Fibroblast of peridontal ligament (primary cell): Measurements from ENCODE around the gene SPDYE6.
"Not testable (repeated sequence)": the region's sequence is repeated elsewhere in the genome, so short reads cannot be mapped to it uniquely, and the experiment has no call there.

ENCODE experiments used
- DNase-seq: peaks from one replicate; pipeline ENCODE4 v3.0.0-alpha.2; 2010; ENCODE audit errors: extremely low read depth

SPDYE6 gene

DNA sequence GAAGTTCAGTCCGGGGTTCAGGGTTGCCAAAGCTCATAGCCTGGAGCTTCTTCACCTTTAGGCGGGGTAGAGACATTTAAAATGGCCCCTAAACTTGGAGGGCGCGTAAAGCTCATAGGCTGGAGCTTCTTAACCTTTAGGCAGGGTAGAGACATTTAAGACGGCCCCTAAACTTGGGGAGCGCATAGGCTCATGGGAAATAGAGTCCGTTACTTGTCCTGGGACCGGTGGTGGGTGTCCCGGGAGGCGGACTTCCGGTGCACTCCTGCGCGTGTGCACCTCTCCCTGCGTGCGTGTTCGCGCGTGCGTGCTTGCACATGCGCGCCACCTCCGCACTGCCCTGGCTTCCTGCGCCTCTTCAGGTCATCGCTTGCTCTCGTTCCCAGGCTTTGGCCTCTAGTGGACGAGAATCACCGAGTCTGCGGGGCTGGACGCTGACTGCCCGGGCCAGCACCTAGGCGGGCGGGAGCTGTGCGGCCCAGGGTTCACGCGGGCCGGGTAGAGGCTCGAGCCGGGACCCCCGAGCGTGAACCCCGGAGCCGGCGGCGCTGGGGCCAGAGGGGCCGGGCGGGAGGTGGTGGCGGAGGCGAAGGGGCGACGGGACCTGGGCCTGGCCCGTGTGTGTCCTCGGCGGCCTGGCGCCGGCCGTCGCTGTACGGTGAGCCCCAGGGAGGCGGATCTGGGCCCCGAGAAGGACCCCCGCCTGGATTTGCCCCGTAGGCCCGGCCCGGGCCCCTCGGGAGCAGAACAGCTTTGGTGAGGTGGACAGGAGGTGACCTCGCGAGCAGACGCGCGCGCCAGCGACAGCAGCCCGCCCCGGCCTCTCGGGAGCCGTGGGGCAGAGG is 7.5 kb upstream of the SPDYE6 start:
- peak; percentile 98 for DNase-seq

DNA sequence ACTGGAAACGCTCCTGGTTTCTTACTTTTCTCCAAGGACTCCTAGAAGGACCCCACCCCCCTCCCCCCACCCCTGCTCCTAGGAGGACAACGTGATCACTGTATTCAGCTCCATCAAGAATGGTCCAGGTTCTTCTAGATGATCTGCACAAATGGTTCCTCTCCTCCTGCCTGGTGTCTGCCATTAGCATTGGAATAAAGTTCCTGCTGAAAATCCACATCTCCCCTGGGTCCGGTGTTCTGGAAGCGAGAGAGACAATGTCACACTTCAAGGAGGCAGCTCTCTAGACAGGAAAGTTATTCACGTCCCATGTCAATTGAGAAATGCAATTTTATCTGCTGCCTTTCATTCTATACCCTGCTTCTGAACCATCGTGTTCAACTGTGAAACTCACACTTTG is 9.3 kb downstream of the SPDYE6 start:
- DNase-seq = not testable (repeated sequence)

DNA sequence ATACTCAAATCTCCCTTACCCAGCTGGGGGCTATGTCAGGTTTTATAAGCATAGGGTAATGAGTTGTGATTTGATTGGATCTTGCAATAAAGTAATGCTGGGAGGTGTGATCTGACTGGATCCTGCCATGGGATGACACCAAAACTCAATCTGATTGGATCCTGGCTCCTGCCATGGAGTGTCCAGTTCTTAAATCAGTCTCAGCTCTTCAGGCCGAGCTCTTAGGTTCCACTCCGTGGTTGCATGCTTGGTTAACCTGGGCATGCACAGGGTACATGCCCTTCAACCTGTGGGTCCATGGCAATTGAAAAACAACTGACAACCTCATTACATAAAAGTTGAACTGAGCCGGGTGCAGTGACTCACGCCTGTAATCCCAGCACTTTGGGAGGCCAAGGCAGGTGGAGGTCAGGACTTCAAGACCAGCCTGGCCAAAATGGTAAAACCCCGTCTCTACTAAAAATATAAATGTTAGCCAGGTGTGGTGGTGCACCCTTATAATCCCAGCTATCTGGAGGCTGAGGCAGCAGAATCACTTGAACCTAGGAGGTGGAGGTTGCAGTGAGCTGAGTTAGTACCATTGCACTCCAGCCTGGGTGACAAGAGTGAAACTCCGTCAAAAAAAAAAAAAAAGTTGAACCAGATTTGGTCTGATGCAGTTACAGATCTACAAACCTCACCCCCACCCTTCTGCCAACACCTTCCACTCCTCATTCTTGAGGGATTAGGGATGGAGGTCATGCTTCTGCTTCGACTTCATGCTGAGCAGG is 15.5 kb downstream of the SPDYE6 start:
- DNase-seq = not testable (repeated sequence)

DNA sequence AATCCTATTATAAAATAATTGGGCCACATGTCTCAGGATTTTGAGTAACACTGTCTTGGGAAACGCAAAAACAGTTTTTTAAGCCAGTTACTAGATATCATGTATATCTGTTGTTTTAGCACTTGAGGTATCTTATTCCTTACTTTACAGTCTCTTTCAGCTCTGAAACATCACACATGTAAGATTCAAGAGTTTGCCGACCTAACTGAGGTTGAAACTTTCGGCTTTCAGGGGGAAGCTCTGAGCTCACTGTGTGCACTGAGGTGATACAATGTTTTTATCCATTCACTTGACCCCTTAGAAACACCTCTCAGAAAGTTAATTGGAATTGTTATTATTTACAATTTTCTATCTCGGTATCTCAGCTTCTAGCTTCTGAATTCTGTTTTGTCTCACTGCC is 18.8 kb downstream of the SPDYE6 start:
- not testable (repeated sequence) for DNase-seq

DNA sequence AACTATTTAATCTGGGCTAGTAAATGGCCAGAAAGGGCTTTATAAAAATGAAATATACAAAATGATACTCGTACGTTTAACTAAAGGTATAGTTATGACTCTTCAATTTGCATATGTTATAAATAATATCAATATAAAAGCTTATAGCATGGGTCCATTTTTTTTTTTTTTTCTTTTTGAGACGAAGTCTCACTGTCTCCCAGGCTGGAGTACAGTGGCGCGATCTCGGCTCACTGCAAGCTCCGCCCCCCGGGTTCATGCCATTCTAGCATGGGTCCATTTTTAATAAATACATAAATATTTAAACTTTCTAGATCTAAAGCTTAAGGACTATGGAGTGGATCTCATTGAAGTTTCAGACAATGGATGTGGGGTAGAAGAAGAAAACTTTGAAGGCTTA is 19.2 kb downstream of the SPDYE6 start:
- DNase-seq = not testable (repeated sequence)

DNA sequence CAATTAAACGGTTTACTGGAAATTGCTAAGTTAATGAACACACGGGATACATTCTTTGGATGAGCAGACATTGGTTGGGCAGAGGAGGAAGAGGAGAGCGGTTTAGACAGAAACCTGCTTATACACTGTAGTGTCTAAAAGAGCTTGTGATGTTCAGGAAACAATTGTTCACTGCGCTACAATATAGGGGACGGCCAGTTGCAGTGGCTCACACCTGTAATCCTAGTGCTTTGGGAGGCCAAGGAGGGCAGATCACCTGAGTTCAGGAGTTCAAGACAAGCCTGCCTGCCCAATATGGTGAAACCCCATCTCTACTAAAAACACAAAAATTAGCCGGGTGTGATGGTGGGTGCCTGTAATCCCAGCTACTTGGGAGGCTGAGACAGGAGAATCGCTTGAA is 20.7 kb downstream of the SPDYE6 start:
- not testable (repeated sequence) for DNase-seq

DNA sequence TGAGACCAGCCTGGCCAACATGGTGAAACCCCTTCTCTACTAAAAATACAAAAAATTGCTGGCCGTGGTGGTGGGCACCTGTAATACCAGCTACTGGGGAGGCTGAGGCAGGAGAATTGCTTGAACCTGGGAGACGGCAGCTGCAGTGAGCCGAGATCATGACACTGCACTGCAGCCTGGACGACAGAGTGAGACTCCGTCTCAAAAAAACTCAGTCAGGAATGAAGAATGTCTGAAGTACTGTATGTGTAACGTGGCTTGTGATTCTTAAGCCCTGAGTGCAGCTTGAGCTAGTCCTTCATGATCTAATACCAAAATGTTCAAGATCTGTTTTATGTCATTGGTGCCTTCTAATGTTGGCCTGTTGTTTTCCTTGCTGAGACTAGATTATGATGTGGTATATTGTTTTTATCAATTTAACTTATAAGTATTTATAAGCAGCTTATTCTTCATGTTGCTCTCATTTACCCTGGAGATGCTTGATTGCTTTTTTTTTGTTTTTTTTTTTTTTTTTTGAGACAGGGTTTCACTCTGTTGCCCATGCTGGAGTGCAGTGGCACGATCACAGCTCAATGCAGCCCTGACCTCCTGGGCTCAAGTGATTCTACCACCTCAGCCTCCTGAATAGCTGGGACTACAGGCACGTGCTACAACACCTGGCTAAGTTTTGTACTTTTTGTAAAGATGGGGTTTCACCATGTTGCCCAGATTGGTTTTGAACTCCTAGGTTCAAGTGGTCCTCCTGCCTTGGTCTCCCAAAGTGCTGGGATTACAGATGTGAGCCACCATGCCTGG is 25.4 kb downstream of the SPDYE6 start:
- DNase-seq = not testable (repeated sequence)

DNA sequence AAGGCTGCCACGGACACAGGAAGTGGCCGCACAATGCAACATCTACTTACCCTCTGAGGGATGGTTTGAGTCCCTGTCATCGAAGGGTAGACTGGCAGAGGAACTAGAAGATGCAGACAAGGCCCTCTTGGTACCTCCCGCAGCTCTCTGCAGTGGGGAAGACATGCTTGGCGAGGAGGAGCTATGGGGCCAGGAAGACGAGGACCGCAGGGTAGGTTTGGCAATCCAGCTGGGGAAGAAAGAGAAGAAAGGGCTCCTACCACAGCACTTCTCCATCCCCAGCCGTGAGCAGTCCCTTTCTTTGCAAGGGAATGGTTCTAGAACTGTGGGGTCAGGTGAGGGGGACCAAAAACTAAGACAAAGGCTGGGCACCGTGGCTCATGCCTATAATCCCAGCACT is 26.9 kb downstream of the SPDYE6 start:
- DNase-seq = not testable (repeated sequence)

DNA sequence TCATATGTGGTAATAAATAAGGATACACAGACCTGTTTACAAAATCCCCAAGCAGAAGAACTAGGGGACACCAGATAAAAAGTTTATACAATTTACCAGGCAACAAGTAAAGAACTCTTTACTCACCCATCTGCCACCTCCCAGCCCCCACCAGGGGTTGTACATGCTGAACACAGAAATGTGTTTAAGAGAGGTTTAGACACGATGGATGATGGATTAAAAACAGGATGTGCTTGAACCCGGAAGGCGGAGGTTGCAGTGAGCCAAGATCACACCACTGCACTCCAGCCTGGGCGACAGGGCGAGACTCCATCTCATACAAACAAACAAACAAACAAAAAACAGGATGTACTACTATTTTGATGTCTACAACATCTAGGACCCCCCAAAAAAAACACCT is 27.4 kb downstream of the SPDYE6 start:
- DNase-seq = not testable (repeated sequence)

DNA sequence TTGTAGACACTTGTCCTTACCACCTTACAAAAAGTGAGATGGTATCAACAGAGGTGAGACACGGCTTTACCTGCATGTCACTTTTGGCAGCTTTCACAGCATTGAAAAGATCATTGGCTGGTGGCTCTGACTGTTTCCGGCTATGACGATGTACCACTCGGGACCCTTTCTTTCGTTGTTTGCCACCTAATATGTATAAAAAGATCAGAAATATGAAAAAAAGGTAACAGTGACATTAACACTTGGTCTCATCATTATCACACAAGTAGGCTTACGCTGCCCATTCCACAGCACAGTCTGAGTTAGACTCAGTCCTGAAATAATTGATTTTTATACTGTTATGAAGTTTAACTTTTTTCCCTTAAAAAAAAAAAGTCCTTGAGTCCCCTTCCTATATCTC is 29.1 kb downstream of the SPDYE6 start:
- not testable (repeated sequence) for DNase-seq

DNA sequence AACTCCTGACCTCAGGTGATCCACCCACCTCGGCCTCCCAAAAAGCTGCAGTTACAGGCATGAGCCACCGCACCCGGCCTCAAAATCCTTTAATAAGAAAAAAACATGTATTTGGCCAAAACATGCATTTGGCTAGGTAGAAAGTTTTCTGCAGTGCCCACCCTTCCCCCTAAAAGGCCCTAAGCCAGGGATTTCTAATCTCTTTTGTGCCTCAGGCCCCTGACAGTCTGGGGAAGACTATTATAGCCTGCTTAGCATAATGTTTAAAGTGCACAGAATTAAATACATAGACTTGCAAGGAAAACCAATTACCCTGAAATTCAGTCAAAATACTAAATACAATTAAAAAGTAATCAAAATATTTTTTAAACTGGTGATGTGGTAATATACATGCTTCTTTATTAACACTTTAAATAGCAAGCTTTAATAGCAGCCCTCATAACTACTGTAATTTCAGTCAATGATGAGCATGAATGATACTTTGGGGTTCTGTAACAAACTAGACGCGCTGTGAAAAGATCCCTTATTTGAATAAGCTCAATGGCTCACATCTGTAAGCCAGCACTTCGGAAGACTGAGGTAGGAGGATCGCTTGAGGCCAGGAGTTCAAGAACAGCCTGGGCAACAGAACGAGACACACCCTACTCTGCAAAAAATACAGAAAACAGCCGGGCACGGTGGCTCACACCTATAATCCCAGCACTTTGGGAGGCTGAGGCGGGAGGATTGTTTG is 29.9 kb downstream of the SPDYE6 start:
- no peak for DNase-seq

DNA sequence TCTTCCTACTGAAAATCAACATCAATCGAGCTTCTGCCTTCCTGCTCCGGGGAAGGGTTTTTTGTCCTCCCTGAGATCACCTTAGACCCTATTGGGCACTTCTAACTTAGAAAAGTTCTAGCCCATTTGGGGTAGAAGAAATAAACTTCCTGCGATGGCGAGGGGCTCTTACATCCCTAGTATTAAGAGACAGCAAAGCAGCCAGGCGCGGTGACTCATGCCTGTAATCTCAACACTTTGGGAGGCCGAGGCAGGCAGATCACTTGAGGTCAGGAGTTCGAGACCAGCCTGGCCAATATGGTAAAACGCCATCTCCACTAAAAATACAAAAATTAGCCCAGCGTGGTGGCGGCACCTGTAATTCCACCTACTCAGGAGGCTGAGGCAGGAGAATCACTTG is 31.1 kb downstream of the SPDYE6 start:
- DNase-seq = not testable (repeated sequence)

DNA sequence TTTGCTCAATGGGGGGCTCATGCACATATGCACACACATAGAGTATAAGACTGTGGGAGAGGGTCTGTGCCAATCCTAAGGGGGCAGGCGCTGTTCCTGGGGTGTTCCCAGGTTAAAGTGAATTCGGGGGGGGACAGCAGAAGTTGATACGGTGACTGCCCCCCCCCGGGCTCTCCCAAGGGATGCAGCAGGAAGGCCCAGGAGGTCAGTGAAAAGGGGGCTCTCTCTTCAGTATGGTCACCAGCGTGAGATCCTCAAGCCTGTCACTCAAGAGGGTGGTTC is 32.4 kb downstream of the SPDYE6 start:
- DNase-seq = no peak

DNA sequence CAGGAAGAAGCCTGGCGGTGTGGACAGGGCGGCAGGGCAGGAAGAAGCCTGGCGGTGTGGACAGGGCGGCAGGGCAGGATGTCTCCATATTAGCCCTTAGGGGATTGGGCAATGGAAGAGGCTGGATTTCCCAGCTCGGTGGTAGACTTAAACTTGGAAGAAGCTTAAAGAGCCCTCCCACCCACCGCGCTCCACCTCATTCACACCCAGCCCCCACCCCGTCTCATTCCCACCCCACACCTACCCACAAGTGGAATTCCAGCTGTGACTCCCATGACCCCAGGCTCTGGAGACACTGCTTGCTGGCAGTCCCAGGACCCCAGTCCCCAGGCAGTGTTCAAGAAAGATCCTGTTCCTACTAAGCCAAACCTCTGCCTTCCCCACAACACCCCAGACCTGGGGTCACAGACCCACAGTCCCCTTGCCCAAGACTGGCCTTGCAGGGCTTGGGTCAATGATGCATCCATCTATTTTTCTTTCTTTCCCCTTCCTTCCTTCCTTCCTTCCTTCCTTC is 34.0 kb downstream of the SPDYE6 start:
- DNase-seq = no peak

DNA sequence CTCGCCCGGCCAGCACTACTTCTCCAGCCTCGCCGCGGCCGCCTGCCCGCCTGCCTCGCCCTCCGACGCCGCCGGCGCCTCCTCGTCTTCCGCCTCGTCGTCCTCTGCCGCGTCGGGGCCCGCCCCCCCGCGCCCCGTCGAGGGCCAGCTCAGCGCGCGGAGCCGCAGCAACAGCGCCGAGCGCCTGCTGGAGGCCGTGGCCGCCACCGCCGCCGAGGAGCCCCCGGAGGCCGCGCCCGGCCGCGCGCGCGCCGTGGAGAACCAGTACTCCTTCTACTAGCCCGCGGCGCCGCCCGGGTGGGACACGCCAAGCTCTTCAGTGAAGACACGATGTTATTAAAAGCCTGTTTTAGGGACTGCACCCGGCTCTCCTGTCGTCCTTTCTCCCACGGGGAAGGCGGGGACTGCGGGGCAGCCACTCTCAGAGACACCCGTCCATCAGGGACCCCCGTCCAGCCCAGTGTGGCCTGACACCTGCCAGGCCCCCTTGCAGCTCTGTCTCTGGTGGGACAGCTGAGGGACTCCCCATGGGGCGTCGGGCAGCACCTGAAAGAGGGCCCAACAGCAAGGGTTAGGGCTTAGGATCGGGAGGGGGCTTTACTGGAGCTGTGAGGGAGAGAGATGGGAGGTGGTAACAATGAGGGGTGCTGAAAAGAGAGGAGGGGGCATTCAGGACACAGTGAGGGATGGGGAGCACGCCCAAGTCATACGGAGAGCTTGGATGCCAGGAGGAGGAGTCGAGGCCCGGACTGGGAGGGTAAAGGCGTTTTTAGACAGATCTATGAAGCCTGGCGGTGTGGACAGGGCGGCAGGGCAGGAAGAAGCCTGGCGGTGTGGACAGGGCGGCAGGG is 34.7 kb downstream of the SPDYE6 start:
- no peak for DNase-seq

DNA sequence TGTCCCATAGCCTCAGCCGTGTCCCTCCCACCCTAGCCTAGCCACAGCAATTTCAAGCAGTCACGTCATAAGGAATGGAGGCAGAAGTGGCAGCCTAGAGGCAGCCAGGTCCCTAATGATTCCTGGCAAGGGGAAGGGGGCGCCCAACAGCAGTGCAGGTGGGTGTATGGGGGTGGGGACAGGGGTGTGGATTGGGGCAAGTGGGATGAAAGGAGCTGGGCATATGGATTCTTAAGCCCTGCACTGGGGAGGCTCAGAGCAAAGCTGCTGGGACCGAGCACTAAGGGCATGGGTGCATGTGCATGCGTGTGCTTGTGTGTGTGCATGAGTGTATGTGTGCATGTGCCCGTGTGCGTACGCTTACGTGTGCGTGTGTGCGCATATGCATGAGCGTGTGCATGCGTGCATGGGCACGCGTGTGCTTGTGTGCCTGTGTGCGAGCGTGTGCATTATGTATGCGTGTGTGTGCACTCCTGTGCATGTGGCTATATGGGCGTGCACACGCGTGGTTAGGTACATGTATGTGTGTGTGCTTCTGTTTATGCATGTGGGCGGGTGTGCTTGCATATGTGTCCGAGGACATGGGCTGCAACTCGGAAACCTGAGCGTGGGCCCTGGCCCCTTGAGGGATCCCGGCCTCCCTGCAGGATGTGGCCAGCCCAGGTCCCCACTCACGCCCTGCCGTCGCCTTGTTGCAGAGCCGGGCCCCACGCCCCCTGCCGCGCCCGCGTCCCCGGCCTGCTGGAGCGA is 35.5 kb downstream of the SPDYE6 start:
- no peak for DNase-seq

DNA sequence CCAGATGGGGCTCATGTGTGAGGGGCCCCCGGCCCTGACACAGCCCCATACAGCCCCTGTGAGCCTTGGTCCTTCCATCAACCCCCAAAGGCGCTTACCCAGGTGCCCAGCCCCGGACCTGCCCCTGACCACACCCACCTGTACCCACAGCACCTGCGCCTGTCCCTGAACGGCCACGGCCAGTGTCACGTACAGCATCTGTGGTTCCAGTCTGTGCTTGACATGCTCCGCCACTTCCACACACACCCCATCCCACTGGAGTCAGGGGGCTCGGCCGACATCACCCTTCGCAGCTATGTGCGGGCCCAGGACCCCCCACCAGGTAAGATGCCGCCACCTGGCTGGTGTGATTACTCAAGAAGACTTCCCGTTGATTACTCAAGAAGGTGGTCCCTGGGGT is 36.1 kb downstream of the SPDYE6 start:
- DNase-seq = no peak

DNA sequence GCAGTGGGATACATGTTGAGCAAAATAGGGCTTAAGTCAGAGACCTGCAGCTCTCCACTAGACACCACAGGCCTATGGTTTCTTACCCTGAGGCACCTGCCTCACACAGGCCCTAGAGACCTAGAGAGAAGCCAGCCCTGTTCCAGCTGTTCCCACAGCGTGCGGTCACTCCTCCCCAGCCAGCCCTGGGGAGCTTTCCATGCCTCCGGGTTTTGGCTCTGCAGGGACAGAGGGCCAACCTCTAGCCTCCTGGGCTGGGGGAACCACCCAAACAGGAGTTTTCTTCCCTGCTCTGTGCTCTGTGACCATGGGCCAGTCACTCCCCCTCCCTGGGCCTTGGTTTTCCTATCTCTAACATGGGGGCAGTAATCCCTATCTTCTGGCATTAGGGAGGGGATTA is 36.6 kb downstream of the SPDYE6 start:
- no peak for DNase-seq

DNA sequence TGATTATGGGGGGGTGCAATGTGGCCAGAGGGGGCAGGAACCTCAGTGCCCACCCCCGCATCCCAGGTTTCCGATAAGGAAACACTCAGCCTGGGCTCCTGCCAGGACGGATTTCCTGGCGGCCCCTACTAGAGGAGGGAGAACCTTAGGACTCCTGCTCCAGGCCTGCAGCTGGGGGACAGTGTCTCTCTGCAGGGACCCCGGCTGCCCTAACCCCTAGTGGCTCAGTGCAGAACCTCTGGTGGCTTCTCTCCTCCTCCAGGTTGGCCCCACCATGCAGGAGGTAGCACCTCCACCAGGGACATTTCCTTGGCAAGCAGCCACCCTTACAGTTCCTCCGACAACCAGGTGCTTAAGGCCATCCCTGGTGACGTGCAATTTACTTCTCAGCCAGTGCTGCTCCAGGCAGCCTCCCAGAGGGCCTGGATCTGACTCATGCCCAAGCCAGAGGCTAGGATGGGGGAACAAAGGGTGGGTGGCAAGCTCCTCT is 37.7 kb downstream of the SPDYE6 start:
- DNase-seq = no peak
